Measurements from ENCODE around the gene CEP162.

DNA sequence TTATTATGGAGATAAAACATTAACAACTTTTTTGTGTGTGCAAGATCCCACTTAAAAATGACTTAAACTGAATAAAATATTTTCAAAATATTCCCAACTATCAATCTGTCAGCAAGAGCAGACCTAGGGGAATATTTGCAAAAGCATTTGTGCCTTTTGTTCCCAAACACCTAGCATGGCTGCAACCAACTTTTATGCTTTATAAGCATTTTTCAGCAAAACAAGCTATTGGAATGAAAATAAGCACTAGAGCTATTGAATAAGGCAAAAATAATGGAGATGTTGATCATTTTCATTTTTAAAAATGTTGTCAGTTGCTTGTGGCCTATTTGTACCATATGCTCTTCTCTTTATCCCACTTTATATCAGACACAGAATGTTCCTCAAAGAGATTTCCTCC is 28.2 kb upstream of the CEP162 start:
- TF ChIP-seq, protein P1, sequence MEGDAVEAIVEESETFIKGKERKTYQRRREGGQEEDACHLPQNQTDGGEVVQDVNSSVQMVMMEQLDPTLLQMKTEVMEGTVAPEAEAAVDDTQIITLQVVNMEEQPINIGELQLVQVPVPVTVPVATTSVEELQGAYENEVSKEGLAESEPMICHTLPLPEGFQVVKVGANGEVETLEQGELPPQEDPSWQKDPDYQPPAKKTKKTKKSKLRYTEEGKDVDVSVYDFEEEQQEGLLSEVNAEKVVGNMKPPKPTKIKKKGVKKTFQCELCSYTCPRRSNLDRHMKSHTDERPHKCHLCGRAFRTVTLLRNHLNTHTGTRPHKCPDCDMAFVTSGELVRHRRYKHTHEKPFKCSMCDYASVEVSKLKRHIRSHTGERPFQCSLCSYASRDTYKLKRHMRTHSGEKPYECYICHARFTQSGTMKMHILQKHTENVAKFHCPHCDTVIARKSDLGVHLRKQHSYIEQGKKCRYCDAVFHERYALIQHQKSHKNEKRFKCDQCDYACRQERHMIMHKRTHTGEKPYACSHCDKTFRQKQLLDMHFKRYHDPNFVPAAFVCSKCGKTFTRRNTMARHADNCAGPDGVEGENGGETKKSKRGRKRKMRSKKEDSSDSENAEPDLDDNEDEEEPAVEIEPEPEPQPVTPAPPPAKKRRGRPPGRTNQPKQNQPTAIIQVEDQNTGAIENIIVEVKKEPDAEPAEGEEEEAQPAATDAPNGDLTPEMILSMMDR (conservative IDR thresholded peaks at IDR 0.05), result no peak
- no peak for TF ChIP-seq ZFX (IDR thresholded peaks at IDR 0.05)

All from C4-2B (cell line).